OCI-LY7 (cell line): ENCODE measurements around the gene WDR44.
"Not testable (repeated sequence)": the region's sequence is repeated elsewhere in the genome, so short reads cannot be mapped to it uniquely, and the experiment has no call there.

Experiments used
- CTCF ChIP-seq: fragments of 200-600 bp; sonication (generic); conservative IDR thresholded peaks from 2 replicates; pipeline ENCODE4 v1.5.1; 2014; ENCODE audit warnings: mild to moderate bottlenecking, antibody characterized with exemption, low read length, moderate library complexity, mixed read lengths
- EZH2phosphoT487 ChIP-seq: fragments of 200-600 bp; sonication (generic); IDR thresholded peaks from 2 replicates; pipeline ENCODE4 v1.6.1; 2018; ENCODE audit warnings: low read depth, borderline replicate concordance, mild to moderate bottlenecking, mixed run types, antibody characterized with exemption, low read length, moderate library complexity, mixed read lengths

DNA sequence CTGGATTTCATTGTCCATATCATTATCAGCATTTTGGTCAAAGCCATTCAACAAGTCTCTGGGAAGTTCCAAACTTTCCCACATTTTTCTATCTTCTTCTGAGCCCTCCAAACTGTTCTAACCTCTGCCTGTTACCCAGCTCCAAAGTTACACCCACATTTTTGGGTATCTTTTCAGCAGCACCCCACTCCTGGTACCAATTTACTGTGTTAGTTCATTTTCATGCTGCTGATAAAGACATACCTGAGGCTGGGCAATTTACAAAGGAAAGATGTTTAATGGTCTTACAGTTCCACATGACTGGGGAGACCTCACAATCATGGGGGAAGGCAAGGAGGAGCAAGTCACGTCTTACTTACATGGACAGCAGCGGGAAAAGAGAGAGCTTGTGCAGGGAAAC, 40.1 kb upstream of the WDR44 start:
- TF ChIP-seq EZH2phosphoT487, CTCF: not testable (repeated sequence)
